H9 (cell line): ENCODE measurements around the gene UBE2N. TPM values are rescaled to one million over a fixed set of nuclear protein-coding genes. Genes with fewer than 3 reads are reported as not detected.

ENCODE experiments used
- DNase-seq: peaks from one replicate; pipeline ENCODE4 v3.0.0-alpha.2; 2017
- H2AFZ ChIP-seq: one replicate; pipeline ENCODE4 v1.6.1; 2013; ENCODE audit warnings: mild to moderate bottlenecking, low read length, control low read depth, moderate library complexity
- H2AK5ac ChIP-seq: 2 replicates; pipeline ENCODE4 v1.6.1; 2013; ENCODE audit warnings: low read length, control low read depth, mixed read lengths; ENCODE audit not compliant: insufficient read length
- H2BK120ac ChIP-seq: one replicate; pipeline ENCODE4 v1.6.1; 2013; ENCODE audit warnings: low read depth, mild to moderate bottlenecking, low read length, control low read depth, inconsistent platforms; ENCODE audit not compliant: poor library complexity, severe bottlenecking
- H2BK12ac ChIP-seq: 2 replicates; pipeline ENCODE4 v1.6.1; 2013; ENCODE audit warnings: low read length, control low read depth, mixed read lengths, low read depth; ENCODE audit not compliant: insufficient read length
- H2BK15ac ChIP-seq: 2 replicates; pipeline ENCODE4 v1.6.1; 2013; ENCODE audit warnings: low read depth, low read length, control low read depth
- H2BK20ac ChIP-seq: one replicate; pipeline ENCODE4 v1.6.1; 2013; ENCODE audit warnings: low read depth, mild to moderate bottlenecking, low read length, control low read depth, inconsistent platforms; ENCODE audit not compliant: poor library complexity, severe bottlenecking
- H2BK5ac ChIP-seq: 2 replicates; pipeline ENCODE4 v1.6.1; 2013; ENCODE audit warnings: low read length, control low read depth, mixed read lengths; ENCODE audit not compliant: insufficient read length
- H3K14ac ChIP-seq: 2 replicates; pipeline ENCODE4 v1.6.1; 2013; ENCODE audit warnings: low read length, control low read depth; ENCODE audit not compliant: insufficient read depth
- H3K18ac ChIP-seq: 2 replicates; pipeline ENCODE4 v1.6.1; 2013; ENCODE audit warnings: low read depth, mild to moderate bottlenecking, mixed read lengths, low read length, control low read depth; ENCODE audit not compliant: insufficient read length
- H3K23ac ChIP-seq: 2 replicates; pipeline ENCODE4 v1.6.1; 2013; ENCODE audit warnings: low read length, control low read depth, mixed read lengths, low read depth; ENCODE audit not compliant: insufficient read length
- H3K23me2 ChIP-seq: 2 replicates; pipeline ENCODE4 v1.6.1; 2013; ENCODE audit warnings: low read depth, mild to moderate bottlenecking, mixed read lengths, low read length, control low read depth; ENCODE audit not compliant: insufficient read length, poor library complexity, severe bottlenecking
- H3K27ac ChIP-seq: 2 replicates; pipeline ENCODE4 v1.5.1; 2013; ENCODE audit warnings: low read length, control low read depth, mixed read lengths, low read depth; ENCODE audit not compliant: insufficient read length
- H3K27me3 ChIP-seq: 2 replicates; pipeline ENCODE4 v1.6.1; 2013; ENCODE audit warnings: low read length, control low read depth, inconsistent platforms; ENCODE audit not compliant: insufficient read depth
- H3K4ac ChIP-seq: 2 replicates; pipeline ENCODE4 v1.6.1; 2013; ENCODE audit warnings: low read depth, mild to moderate bottlenecking, control low read depth, inconsistent platforms, low read length, moderate library complexity
- H3K4me1 ChIP-seq: 2 replicates; pipeline ENCODE4 v1.6.1; 2013; ENCODE audit warnings: low read length, control low read depth, inconsistent platforms; ENCODE audit not compliant: insufficient read depth
- H3K4me2 ChIP-seq: 2 replicates; pipeline ENCODE4 v1.6.1; 2013; ENCODE audit warnings: low read length, control low read depth, mixed read lengths; ENCODE audit not compliant: insufficient read length, insufficient read depth
- H3K56ac ChIP-seq: 2 replicates; pipeline ENCODE4 v1.6.1; 2013; ENCODE audit warnings: low read depth, mild to moderate bottlenecking, mixed read lengths, low read length, control low read depth; ENCODE audit not compliant: insufficient read length
- H3K79me1 ChIP-seq: 2 replicates; pipeline ENCODE4 v1.6.1; 2013; ENCODE audit warnings: low read depth, mild to moderate bottlenecking, moderate library complexity, low read length, control low read depth, inconsistent platforms; ENCODE audit not compliant: insufficient read depth, poor library complexity, severe bottlenecking
- H3K79me2 ChIP-seq: 2 replicates; pipeline ENCODE4 v1.6.1; 2013; ENCODE audit warnings: low read length, control low read depth, inconsistent platforms; ENCODE audit not compliant: insufficient read depth
- H3K9ac ChIP-seq: 2 replicates; pipeline ENCODE4 v1.6.1; 2013; ENCODE audit warnings: low read length, control low read depth, mixed read lengths; ENCODE audit not compliant: insufficient read length; ENCODE audit errors: extremely low read depth
- H3K9me3 ChIP-seq: one replicate; pipeline ENCODE4 v1.6.1; 2013; ENCODE audit warnings: low read depth, low read length, inconsistent platforms; ENCODE audit not compliant: control insufficient read depth
- H3T11ph ChIP-seq: one replicate; pipeline ENCODE4 v1.6.1; 2013; ENCODE audit warnings: mild to moderate bottlenecking, low read length, control low read depth, inconsistent platforms
- H4K20me1 ChIP-seq: one replicate; pipeline ENCODE4 v1.6.1; 2013; ENCODE audit not compliant: control insufficient read depth, insufficient read length, insufficient read depth
- H4K5ac ChIP-seq: 2 replicates; pipeline ENCODE4 v1.6.1; 2013; ENCODE audit warnings: low read depth, mild to moderate bottlenecking, mixed read lengths, low read length, control low read depth; ENCODE audit not compliant: insufficient read length
- H4K8ac ChIP-seq: replicated peaks from 2 replicates; pipeline ENCODE4 v1.6.1; 2013; ENCODE audit warnings: low read length, control low read depth, mixed read lengths, low read depth; ENCODE audit not compliant: insufficient read length
- H4K91ac ChIP-seq: 2 replicates; pipeline ENCODE4 v1.6.1; 2013; ENCODE audit warnings: low read depth, mild to moderate bottlenecking, moderate library complexity, mixed read lengths, low read length, control low read depth; ENCODE audit not compliant: insufficient read length
- H3K27ac Mint-ChIP-seq, 3 experiments: 2 replicates in 2 of 3; 3 replicates in 1 of 3; pipeline ENCODE4 v1.8.0; 2020 to 2021; ENCODE audit warnings: mixed read lengths in 3 of 3, mild to moderate bottlenecking in 1 of 3, moderate library complexity in 1 of 3
- H3K27me3 Mint-ChIP-seq: 2 replicates; pipeline ENCODE4 v1.8.0; 2021; ENCODE audit warnings: low read depth, mild to moderate bottlenecking, moderate library complexity, mixed read lengths
- H3K36me3 Mint-ChIP-seq, 3 experiments: 2 replicates in 2 of 3; 3 replicates in 1 of 3; pipeline ENCODE4 v1.8.0; 2020 to 2021; ENCODE audit warnings: low read depth in 3 of 3, mixed read lengths in 3 of 3; ENCODE audit not compliant: insufficient read depth in 1 of 3
- H3K4me1 Mint-ChIP-seq, 2 experiments: 2 replicates each; pipeline ENCODE4 v1.8.0; 2020; ENCODE audit warnings: mixed read lengths in 2 of 2
- H3K4me3 Mint-ChIP-seq, 2 experiments: 2 replicates in 1 of 2; 3 replicates in 1 of 2; pipeline ENCODE4 v1.8.0; 2020 to 2021; ENCODE audit warnings: mild to moderate bottlenecking in 2 of 2, mixed read lengths in 2 of 2, moderate library complexity in 1 of 2
- H3K9me3 Mint-ChIP-seq, 2 experiments: 2 replicates in 1 of 2; 3 replicates in 1 of 2; pipeline ENCODE4 v1.8.0; 2020; ENCODE audit warnings: mild to moderate bottlenecking in 2 of 2, mixed read lengths in 2 of 2, moderate library complexity in 1 of 2
- CTCF ChIP-seq: fragments of 200-600 bp; sonication (generic); conservative IDR thresholded peaks from 3 replicates; pipeline ENCODE4 v1.8.0; 2021; ENCODE audit warnings: antibody characterized with exemption, mild to moderate bottlenecking
- WGBS: extraction: QIAGEN DNeasy Blood & Tissue Kit; methylation state at CpG from one replicate; pipeline ENCODE4 v1.1.7; 2013; ENCODE audit warnings: missing lambda C conversion rate, low lambda C conversion rate, mixed read lengths; ENCODE audit not compliant: insufficient read length; ENCODE audit errors: extremely low coverage; 5-methylcytosine and 5-hydroxymethylcytosine counted together
- total RNA-seq: library from RNA; stranded (reverse); gene quantifications from 2 replicates; pipeline ENCODE4 v1.2.1, GENCODE V29; 2021

The UBE2N gene
- total RNA-seq, 1 experiment from 2014 or later: 192 TPM

GRCh38 chr12:93368766-93369165, 73.0 kb downstream of the UBE2N start:
- no peak overlapping the region for H4K91ac ChIP-seq
- no peak overlapping the region for H2BK12ac ChIP-seq
- H4K5ac ChIP-seq: no peak overlapping the region
- WGBS: no CpG with 5 or more reads among the region's 3 CpGs
- H3K4me2 ChIP-seq: peak overlapping the region; percentile 13
- H3K27me3 ChIP-seq: no peaks in the 10 kb centered on the region
- H3K27me3 Mint-ChIP-seq: no peaks in the 10 kb centered on the region
- H2AFZ ChIP-seq: no peak overlapping the region
- no peak overlapping the region for H3K23ac ChIP-seq
- H4K20me1 ChIP-seq: no peaks in the 10 kb centered on the region
- no peaks in the 10 kb centered on the region for H3K79me2 ChIP-seq
- H3K27ac Mint-ChIP-seq: peak overlapping the region; percentile 39 to 96 (median 78); a peak in 6 of 7 replicates
- H3K4me3 Mint-ChIP-seq: peak overlapping the region in 1 of 2 experiments; percentile 53; a peak in 1 of 5 replicates
- H3K4me1 Mint-ChIP-seq: peaks cover 24 to 27% of the 10 kb centered on the region in 2 experiments
- no peaks in the 10 kb centered on the region for H3K79me1 ChIP-seq
- H2BK20ac ChIP-seq: no peak overlapping the region
- no peaks in the 10 kb centered on the region for H3K9me3 ChIP-seq
- H3K9me3 Mint-ChIP-seq: no peaks in the 10 kb centered on the region
- no peak overlapping the region for H3K4ac ChIP-seq
- no peak overlapping the region for H2BK5ac ChIP-seq
- H3K23me2 ChIP-seq: no peaks in the 10 kb centered on the region
- DNase-seq: no peak
- peaks cover 0 to 7% (median 6%) of the 10 kb centered on the region in 3 experiments; a peak in 3 of 7 replicates for H3K36me3 Mint-ChIP-seq
- H2BK120ac ChIP-seq: no peak overlapping the region
- H2BK15ac ChIP-seq: no peak overlapping the region
- no peak overlapping the region for H3K18ac ChIP-seq
- no peak overlapping the region for H3K14ac ChIP-seq
- no peak overlapping the region for H3K9ac ChIP-seq
- H2AK5ac ChIP-seq: no peak overlapping the region
- peaks cover 2% of the 10 kb centered on the region; the same call in 1 of the 2 replicates for H3K4me1 ChIP-seq
- no peak for TF ChIP-seq CTCF
- no peak overlapping the region for H3K56ac ChIP-seq
- no peak overlapping the region for H3T11ph ChIP-seq
- H4K8ac ChIP-seq: no peak overlapping the region
- peak overlapping the region; percentile 43 for H3K27ac ChIP-seq
